HG03108 (cell line): ENCODE measurements around the gene BCAS3.
"Not testable (repeated sequence)": the region's sequence is repeated elsewhere in the genome, so short reads cannot be mapped to it uniquely, and the experiment has no call there.

ENCODE experiments used
- ATAC-seq: cut with Tn5 transposase; IDR thresholded peaks from one replicate; pipeline ENCODE4 v1.9.1; 2021; ENCODE audit warnings: moderate library complexity; ENCODE audit not compliant: unreplicated experiment

Gene BCAS3

DNA sequence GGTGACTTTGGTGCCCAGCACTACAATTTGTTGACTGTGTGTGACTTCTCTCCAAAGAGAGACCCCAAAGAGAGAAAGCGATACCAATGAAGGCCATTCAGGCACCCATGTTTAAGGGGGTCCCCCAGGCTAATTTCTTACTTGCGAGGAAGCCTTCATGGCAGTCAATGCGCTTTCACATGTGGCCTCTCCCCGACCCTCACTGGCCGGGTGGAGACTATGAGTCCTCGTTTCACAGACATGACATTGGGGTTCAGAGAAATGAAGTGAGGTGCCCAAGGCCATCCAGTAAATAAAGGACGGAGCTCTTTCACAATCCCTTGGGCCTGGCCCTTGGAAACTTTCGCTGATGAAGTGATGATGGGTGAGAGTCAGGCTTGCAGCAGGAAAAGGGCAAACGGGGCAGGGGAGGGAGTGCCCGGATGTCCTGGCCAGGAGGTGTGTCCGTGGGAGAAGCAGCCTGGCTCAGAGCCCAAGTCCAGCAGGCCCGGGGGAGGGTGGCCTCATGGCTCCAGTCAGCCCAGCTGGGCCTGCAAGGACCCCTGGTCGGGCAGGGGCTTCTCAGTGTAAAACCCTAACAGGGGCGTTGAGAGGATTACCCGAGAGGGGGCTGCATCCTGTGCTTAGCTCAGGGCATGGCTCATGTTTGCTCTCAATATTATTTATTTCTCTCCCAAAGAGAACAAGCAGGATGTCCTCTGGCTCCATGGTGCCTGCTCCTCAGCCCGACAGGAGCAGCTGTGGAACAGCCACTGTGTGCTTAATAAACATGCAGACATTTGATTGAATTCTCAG is 736.7 kb downstream of the BCAS3 start:
- ATAC-seq = no peak

- ATAC-seq = no peak
These were observed 737.2 kb downstream of the BCAS3 start for GRCh38 chr17:61414936-61415251.

- no peak for ATAC-seq
These were observed 737.9 kb downstream of the BCAS3 start for GRCh38 chr17:61415374-61416210.

DNA sequence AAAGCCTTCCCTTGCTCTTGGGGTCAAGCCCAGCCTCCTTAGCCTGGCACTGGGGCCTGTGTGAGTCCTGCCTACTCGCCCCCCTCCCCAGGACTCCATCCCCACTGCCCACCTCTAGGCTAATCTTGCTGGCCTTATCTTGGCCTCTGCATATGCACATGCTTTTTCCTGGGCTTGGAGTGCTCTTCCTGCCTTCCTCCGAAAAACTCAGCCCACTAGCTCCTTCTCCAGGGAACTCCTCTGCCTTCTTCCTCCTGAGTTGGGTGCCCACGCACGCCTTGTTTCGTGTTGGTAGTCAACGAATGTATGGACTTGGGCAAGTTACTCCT is 738.5 kb downstream of the BCAS3 start:
- no peak for ATAC-seq

DNA sequence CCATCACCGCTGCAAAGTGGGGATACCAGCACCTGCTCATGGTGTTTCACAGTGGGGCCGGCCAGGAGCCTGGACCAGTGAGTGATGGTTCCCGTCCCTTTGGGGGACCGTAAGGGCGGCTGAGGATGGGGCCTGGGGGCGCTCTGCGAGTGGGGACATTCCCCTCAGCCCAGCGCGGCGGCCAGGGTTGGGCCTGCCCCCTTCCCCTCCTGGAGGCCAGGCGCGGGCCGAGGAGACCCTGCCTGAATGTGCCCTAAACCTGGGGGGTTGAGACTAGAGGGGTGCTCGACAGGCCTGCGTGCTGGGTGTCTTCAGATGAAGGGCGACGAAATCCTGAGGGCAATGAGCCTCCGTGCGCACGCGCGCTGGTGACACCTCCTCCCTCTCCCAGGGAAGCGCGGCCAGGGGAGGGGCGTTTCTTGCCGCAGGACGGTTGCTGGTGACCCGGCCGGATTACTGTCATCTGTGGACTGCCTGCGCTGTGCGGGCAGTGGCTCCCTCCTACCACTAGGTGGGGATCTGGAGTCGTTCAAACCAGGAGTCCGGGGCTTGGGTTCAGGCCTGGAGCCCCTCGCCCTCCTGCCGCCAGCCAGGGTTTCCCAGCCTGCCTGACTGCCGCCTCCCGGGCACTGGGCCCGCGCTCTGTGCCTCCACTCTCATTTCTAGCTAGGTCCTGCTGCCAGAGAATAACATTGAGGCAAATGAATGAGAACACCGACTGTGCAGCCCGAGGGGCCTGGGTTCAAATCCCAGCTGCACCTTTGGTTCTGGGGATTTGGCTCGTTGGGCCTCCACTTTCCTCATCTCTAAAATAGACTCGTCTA is 739.1 kb downstream of the BCAS3 start:
- no peak for ATAC-seq

GRCh38 chr17:61418449-61418848 is 740.8 kb downstream of the BCAS3 start:
- ATAC-seq = no peak

DNA sequence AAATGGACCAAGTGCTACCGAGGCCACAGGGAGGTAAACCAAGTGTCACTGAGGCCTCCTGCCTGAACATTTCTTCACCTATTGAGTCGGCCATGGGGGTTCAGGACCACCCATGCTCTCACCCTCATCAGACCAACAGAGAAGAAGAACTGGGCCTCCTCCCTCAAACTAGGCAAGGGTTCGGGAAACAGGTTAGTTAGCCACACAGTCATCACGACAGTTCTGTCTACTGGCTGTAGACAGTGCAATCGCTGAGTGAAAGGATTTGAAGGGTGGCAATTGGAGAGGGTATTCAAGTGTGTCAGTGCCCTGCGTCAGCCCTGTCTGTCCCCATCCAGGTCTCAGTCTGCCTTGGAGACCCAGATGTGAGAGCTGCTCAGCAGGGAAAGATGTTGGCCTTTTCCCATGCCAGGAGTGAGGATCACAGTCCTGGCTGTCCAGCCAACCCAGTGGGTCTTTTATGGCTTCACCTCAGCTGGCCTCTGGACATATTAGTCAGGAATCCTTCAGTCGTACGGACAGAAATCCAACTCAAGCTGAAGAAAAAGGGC is 741.9 kb downstream of the BCAS3 start:
- no peak for ATAC-seq

DNA sequence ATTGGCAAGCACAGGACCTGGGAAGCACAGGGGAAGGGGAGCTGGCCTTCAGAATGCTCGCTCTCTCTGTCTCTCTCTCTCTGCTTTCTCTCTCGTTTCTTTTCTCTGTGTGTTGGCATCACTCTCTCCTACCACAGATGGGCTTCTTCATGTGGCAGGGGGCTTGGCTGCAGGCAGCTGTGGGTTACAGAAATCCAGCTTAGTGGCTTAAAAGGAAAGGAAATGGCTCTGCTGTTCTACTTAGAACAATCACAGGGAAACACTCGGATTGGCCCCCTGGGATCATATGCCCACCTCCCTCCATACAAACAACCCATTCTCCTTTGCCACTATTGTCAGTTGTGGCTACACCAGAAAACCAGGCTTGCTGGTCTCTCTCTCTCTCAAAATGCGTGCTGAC is 742.4 kb downstream of the BCAS3 start:
- no peak for ATAC-seq

GRCh38 chr17:61420745-61421398 is 743.2 kb downstream of the BCAS3 start:
- no peak for ATAC-seq

GRCh38 chr17:61421460-61421859 is 743.8 kb downstream of the BCAS3 start:
- ATAC-seq = no peak

GRCh38 chr17:61422116-61422799 is 744.6 kb downstream of the BCAS3 start:
- ATAC-seq = no peak

GRCh38 chr17:61422869-61423268 is 745.2 kb downstream of the BCAS3 start:
- no peak for ATAC-seq

DNA sequence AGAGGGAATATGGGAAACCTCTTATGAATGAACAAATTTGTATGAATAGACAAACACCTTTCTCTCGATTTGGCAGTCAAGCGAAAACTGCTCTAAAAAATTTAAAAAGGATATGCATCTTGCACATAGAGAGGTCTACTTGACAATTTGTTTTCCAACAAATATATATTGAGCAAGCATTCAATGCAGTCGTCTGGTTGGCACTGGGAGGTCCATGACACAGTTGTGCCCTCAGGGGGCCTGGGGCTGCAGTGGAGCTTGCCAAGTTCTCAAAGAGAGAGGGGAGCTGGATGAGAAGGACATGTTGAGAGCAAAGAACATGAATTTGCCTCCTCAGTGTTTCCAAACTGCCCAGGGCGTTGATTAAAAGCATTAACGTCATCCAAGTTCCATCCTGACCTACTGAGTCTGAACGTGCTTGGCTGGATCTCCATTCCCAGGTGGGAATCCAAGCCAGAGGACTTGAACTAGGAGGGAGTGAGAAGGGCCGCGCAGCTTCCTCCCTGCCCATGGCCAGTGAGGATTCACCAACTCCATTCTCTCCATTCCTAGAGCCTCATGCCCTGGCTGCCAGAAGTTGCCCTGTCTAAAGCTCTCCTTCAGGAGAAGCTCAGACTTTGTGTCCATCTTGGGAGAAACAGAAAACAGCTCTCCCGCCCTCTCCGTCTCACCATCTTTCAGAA is 746.5 kb downstream of the BCAS3 start:
- no peak for ATAC-seq

GRCh38 chr17:61425682-61426481 is 748.2 kb downstream of the BCAS3 start:
- no peak for ATAC-seq

DNA sequence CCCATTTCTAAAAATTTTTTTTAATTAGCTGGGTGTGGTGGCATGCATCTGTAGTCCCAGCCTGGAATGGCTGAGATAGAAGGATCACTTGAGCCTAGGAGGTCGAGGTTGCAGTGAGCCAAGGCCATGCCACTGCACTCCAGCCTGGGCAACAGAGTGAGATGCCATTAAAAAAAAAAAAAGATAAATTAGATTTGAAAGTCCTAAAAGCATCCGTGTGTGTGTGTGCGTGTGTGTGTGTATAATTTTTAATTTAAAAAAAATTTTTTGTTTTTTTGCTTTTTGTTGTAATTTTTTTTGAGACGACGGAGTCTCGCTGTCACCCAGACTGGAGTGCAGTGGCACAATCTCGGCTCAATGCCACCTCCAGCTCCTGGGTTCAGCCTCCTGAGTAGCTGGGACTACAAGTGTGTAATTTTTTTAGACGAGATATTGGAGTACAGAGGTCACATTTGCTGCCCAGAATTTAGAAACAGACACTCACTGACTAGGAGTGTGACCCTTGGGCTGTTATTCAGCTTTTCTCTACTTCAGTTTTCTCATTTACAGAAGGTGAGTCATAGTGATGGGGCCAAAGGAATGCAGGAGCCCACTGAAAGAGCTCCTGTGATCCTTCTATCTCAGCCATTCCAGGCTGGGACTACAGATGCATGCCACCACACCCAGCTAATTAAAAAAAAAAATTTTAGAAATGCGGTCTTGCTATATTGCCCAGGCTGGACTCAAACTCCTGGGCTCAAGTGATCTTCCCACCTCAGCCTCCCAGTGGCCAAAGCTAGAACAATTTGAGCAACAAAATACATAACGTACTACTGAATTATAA is 749.0 kb downstream of the BCAS3 start:
- no peak for ATAC-seq

GRCh38 chr17:61427567-61427966 is 749.9 kb downstream of the BCAS3 start:
- no peak for ATAC-seq

DNA sequence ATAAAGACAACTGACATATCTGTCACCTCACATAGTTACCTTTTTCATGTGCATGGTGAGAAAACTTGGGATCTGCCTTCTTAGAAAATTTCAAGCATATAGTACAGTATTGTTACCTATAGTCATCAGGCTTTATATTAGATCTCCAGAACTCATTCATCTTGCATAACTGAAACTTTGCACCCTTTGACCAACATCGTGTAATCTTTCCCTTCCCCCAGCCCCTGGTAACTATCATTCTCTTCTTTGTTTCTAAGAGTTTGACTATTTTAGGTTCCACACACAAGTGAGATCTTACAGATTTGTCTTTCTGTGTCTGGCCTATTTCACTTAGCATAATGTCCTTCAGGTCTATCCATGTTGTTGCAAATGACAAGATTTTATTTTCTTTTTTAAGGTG is 751.6 kb downstream of the BCAS3 start:
- ATAC-seq = no peak

DNA sequence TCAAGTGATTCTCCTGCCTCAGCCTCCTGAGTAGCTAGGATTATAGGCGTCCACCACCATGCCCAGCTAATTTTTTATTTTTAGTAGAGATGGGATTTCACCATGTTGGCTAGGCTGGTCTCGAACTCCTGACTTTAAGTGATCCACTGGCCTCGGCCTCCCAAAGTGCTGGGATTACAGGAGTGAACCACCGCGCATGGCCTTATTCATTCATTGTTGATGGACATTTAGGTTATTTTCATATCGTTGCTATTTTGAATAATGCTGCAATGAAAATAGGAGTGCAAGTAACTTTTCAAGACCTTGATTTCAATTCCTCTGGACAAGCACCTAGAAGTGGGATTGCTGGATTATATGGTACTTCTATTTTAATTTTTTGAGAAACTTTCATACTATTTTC is 752.2 kb downstream of the BCAS3 start:
- ATAC-seq = not testable (repeated sequence)
